T-helper 2 cell treated with Interferon-gamma antibody and Interleukin-4, amounts not matched to agents 100 ng/mL and 5 ng/mL, for 36 hours (primary cell): ENCODE results near the gene IMMP2L. TPM values are rescaled to one million over a fixed set of nuclear protein-coding genes. Genes with fewer than 3 reads are reported as not detected.
"Not testable (repeated sequence)": the region's sequence is repeated elsewhere in the genome, so short reads cannot be mapped to it uniquely, and the experiment has no call there.

Experiments
- intact Hi-C: fragments of 100-400 bp; cut with micrococcal nuclease; formaldehyde crosslinking; loops from one replicate; pipeline ENCODE4 v1.15.1; 2023
- total RNA-seq: library from RNA; stranded (reverse); gene quantifications from 2 replicates; pipeline ENCODE4 v1.2.3, GENCODE V29; 2022

Gene IMMP2L
- total RNA-seq, 1 donor from 2014 or later, result 8.0 TPM

DNA sequence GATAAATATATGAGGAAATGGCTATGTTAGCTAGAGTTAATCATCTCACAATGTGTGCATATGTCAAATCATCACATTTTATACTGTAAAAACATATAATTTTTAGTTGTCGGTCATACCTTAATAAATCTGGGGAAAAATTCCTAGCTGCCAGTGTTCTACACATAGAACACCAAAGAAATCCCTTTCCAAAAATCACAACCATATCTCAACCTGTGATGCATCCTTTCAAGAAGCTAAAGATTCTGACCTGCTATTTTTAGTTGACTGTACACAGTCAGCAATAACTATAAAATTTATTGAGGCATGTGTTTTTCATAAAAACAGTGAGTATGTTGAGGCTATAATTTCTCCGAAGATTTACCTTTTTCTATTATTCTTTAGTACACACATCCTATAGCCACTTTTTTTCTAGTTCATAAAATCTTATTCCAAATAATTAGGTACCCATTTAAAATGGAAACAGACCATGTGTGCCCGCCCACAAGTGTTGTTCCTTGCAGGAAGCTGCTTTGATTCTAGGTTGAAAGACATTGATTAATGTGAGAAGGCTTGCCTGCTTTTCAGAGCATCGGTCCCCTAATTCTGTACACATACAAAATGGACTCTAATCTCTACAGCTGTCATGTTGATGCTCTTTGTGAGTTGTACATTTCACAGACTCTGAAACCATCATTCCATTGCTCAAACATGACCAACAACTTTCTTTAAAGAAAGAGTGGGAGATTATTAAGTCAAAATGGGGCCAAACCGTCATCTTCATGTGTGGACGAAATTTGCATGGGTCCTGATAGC lies 588.9 kb downstream of the IMMP2L start:
- intact Hi-C loops, result no loop called here

GRCh38 chr7:110964775-110965174 lies 597.5 kb downstream of the IMMP2L start:
- intact Hi-C loops, result no loop called here

DNA sequence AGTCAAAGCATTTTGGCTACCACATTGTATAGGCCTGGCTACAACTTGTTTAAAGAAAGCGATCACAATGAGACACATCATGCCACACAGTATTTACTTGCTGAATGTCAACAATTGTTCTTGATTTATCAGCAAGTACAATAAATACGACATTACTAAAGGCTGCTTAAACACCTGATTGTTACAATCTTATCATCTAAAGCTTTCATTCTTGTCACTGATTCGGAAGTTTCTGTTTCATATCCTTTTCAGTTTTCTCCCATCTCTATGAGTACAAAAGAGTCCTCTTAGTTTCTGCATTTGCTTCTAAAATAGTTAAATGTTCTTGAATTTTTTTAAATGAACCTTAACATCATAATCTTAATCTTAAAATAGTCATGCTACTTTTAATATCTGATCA lies 599.5 kb downstream of the IMMP2L start:
- intact Hi-C loops, result no loop called here

- intact Hi-C loops, result no loop called here
These were observed 599.9 kb downstream of the IMMP2L start for GRCh38 chr7:110962374-110962773.

- intact Hi-C loops, result no loop called here
These were observed 601.5 kb downstream of the IMMP2L start for GRCh38 chr7:110960811-110961210.

DNA sequence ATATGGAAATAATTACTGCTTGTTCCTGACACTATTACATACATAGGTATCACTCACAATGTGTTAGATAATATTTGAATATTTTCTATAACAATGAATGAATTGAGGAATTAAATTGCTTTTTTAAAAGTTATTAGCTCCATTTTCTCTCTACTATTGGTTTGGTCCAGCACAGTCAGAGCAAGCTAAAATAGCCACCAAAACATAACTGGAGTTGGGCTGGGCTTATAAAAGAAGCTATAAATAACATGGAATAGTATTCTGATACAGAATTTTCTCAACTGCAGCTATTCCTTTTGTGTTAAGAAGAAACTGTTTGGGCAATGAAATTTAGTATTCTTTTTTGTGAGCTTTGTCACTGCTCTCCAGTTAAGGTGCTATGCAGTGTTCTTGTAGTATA lies 614.0 kb downstream of the IMMP2L start:
- intact Hi-C loops, result no loop called here

GRCh38 chr7:110947408-110947807 lies 614.9 kb downstream of the IMMP2L start:
- intact Hi-C loops, result no loop called here

DNA sequence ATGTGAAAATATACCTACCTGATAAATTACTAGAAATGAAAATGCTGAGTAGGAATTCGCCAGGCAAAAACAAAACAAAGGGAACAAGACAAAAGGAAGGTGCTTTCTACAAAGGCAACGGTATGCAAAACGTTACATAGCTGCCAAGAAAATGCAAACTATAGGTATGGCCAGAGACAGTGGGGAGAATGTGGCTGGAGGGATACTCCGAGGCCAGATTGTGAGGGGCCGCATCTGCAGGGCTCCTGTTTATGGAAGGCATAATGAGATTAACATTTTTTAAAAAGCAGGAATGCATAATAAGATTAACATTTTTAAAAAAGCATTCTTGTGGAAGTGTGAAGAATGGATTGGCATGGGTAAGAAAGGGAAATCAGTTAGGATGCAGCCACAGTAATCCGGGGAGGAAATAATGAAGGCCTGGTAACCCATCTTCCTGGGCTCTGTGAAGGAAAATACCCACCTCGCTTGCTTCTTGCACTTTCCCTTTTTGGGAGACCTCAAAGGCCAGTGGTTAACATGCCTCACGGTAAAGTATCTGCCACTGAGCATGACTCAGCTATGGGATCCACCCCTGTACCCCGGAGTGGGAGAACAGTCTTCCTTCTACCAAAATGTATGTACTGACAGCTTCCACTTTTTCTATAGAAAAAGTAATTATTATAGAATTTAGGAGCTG lies 617.2 kb downstream of the IMMP2L start:
- intact Hi-C loops, result no loop called here

DNA sequence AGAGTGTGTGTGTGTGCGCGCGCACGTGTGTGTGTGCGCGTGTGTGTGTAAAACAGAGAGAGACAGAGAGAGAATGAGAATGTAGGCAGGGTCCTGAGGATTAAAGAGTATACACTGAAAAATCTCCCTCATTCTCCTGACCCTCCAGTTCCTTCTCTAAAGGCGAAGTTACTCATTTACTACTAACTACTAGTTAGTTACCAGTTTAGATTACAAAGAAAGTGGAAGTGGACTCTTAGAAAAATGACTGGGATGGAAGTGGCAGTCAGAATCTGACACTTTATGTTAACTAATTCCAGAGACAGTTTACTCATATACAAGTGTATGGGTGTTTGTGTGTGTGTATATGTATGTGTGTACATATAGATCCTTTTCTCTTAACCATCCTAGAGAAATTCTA lies 617.8 kb downstream of the IMMP2L start:
- intact Hi-C loops, result no loop called here

- intact Hi-C loops, result no loop called here
These were observed 618.5 kb downstream of the IMMP2L start for GRCh38 chr7:110943701-110944345.

GRCh38 chr7:110941385-110941784 lies 620.9 kb downstream of the IMMP2L start:
- intact Hi-C loops, result no loop called here

DNA sequence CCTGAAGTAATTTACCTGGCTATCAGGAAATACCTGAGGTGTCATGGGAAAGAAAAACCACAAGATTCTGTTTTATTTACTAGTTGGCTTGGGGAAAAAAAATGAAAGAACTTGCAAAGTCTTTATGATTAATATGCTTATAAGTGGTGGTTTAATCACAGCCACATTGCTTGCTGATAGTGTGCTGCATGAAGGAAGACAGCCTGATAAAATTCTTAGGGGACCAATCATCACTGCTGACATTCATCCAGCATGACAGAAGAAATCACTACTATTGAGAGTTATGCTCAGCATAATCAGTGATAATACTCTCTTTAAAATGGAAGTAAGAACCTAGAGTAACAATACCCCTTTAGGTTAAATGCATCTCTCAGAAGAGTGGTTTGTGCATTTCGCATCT lies 621.5 kb downstream of the IMMP2L start:
- intact Hi-C loops, result no loop called here

DNA sequence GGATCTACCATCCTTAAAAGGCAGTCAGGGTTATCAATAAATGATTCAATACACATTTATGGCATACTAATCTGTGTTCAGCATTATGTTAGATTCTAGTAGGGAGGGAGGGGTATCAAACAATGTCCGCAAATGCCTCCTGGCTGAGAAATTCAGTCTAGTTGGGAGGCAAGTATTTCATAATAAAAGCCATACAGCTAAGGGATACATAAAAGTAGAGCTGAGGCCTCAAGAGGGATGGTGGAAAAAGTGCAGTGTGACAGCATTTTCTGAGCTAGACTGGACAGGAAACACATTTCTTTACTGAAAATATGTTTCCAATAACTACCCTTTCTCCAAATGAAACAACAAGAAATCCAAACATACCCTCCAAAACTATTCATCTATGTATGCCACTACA lies 624.1 kb downstream of the IMMP2L start:
- intact Hi-C loops, result no loop called here

- intact Hi-C loops, result not testable (repeated sequence)
These were observed 625.6 kb downstream of the IMMP2L start for GRCh38 chr7:110936665-110937064.

DNA sequence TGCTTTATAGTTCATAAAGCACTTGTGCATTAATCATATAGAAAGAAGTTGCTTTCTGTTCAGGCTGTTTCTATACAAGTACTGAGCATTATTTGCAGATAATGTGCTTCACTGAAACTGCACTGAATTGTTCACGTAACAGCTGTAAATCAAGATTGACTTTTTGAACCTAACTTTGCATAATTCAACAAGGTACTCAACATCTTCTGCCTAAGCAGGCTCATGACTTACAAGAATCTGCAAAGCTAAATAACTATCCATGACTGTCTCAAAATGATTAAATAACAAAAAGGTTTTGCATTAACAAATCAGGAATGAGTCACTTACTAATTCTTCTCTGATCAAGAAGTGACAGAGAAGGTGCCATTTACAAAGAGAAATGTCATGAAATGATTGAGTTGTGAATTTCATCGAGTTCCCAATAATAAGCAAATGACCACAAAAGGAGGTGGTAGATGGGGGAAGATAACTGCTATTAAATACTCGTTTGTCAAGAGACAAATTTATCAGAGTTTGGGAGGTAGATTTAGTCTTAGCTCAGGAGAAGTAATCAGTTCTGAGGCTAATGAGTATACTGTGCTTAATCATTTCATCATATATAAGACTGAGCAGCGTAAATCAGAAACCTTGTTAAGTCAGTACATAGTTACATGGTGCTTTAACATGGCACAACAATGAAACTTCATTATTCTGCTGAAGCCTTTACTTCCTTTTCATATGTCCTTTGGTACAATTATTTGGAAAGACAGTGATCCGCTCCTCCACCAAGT lies 632.6 kb downstream of the IMMP2L start:
- intact Hi-C loops, result no loop called here

DNA sequence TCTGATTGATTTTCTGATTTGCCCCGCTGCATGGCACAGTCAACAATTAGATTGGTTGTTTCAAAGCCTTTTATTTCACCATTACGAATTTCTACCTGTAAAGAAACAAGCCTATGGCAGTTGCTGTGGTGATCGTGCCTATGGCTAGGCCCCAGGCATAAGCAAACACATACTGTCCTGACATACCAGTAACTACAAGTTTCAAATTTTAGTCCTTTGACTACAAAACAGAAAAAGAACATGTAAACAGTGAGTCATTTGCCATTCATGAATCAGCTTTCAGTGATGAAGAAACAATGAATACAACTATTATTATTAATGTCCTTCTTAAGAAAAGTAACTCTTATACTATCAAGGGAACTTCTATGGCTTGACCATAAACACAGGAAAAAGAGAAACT lies 639.4 kb downstream of the IMMP2L start:
- intact Hi-C loops, result no loop called here

DNA sequence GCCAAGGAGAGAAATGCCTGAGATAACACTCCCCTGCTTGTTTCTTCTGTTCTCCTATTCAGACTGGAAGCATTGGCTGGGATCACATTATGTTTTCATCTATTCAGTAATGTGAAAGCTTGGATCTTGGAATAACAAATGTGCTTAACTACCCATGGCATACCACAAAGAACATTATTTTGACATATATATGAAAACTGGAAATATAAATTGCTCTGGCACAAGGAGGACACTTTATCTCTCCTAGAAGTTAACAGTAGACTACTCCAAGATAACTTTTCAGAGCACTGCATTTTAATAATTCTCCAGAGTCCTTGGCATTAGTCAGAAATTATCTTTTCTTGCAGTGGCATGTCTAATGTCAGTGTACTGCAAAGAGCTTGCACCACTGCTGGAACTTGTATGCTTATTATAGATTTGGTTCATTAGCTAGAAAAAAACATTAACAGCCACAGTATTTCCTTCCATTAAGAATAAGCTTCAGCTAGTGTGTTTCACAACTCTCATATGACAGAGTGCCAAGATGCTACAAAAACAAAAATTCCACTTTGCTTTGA lies 640.6 kb downstream of the IMMP2L start:
- intact Hi-C loops, result no loop called here

GRCh38 chr7:110918949-110919548 lies 643.2 kb downstream of the IMMP2L start:
- intact Hi-C loops, result no loop called here

- intact Hi-C loops, result no loop called here
These were observed 648.0 kb downstream of the IMMP2L start for GRCh38 chr7:110914263-110914662.

DNA sequence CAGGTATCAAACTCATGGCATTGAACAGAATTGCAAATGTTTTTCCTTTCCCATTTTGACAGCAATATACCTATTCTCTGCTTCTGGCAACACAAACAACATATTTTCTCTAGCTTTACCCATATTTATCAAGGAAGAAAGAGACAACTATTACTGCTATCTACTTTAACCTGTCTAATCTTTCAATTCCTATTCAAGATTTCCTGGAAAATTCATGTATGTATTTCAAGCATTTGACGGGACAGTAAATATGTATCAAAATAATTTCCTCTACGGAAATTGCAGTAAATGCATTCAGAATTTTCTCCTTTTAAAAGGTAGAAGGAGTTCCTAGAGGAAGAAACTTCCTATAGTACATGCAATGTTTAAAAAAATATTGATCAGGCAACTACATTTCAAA lies 650.7 kb downstream of the IMMP2L start:
- intact Hi-C loops, result no loop called here

DNA sequence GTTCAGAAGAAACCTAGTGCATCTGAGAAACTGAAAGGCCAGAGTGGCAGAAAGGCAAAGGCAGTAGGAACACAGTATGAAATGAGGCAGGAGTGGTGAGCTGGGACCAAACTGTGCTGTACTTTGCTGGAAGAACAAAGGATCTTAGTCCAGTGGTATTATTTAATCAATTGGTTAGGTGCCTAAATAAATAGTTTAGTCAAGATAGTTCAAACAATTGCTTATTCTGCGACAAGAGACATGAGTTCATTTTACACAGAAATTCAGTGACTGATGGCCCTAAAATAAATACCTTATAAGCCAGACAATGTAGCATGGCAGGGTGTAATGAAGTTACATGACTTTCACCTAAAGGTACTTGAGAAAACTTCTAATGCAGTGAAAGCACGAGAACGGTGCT lies 653.2 kb downstream of the IMMP2L start:
- intact Hi-C loops, result loop anchor here (5.0 kb wide), 1 partner anchor 173 kb away; no protein-coding TSS in a partner anchor
